ENCODE measurements around the gene ETNPPL. TPM values are rescaled to one million over a fixed set of nuclear protein-coding genes. Genes with fewer than 3 reads are reported as not detected.

The ETNPPL gene
- total RNA-seq, 1 experiment from 2014 or later = not detected

- H3K9ac ChIP-seq (ENCODE audit: low read length) = no peak overlapping the region
- H3K4me1 ChIP-seq (ENCODE audit: insufficient read depth, low read length) = no peaks in the 10 kb centered on the region
- no peaks in the 10 kb centered on the region for H4K20me1 ChIP-seq (ENCODE audit: low read length)
- H3F3A ChIP-seq (ENCODE audit: low read length, unreplicated experiment) = no peaks in the 10 kb centered on the region
- H3K79me2 ChIP-seq (ENCODE audit: low read length) = no peaks in the 10 kb centered on the region
- ChIA-PET POLR2A (ENCODE audit: unreplicated experiment) (no interaction called here), CTCF (no interaction called here)
- ATAC-seq = no peak
- no peak for DNase-seq
- peaks cover 13% of the 10 kb centered on the region for H3K27me3 ChIP-seq (ENCODE audit: low read length)
- TF ChIP-seq CTCF (conservative IDR thresholded peaks at IDR 0.05; ENCODE audit: low read depth, low read length) (no peak), EZH2 (IDR thresholded peaks at IDR 0.05; ENCODE audit: low read length, unreplicated experiment) (no peak), EZH2phosphoT487 (IDR thresholded peaks at IDR 0.05; ENCODE audit: borderline replicate concordance, low read length) (no peak)
- no peaks in the 10 kb centered on the region for H3K9me3 ChIP-seq (ENCODE audit: low read length)
- BruUV-seq (replicated peaks) = no TSS peak
- H3K27ac ChIP-seq (ENCODE audit: low read length) = no peak overlapping the region
- no peaks in the 10 kb centered on the region for H3K36me3 ChIP-seq (ENCODE audit: low read depth, low read length)
- no peaks in the 10 kb centered on the region for H3K9me2 ChIP-seq (replicated peaks; ENCODE audit: low read length)
- intact Hi-C loops (cut with micrococcal nuclease) = no loop called here
- no peak overlapping the region for H3K4me2 ChIP-seq (ENCODE audit: low read length)
- no peak overlapping the region for H3K4me3 ChIP-seq (ENCODE audit: low read length)
- no peak overlapping the region for H2AFZ ChIP-seq (ENCODE audit: low read length)
Observed at GRCh38 chr4:108777388-108777787, 14.5 kb upstream of the ETNPPL start.

- Histone ChIP-seq H2AFZ (ENCODE audit: low read length) (no peak overlapping the region), H3K9me3 (ENCODE audit: low read length) (no peaks in the 10 kb centered on the region), H3K36me3 (ENCODE audit: low read depth, low read length) (no peaks in the 10 kb centered on the region), H3K27me3 (ENCODE audit: low read length) (peaks cover 13% of the 10 kb centered on the region), H3F3A (ENCODE audit: low read length, unreplicated experiment) (no peaks in the 10 kb centered on the region), H3K9me2 (replicated peaks; ENCODE audit: low read length) (no peaks in the 10 kb centered on the region), H3K27ac (ENCODE audit: low read length) (no peak overlapping the region), H4K20me1 (ENCODE audit: low read length) (no peaks in the 10 kb centered on the region), H3K4me1 (ENCODE audit: insufficient read depth, low read length) (no peaks in the 10 kb centered on the region), H3K4me2 (ENCODE audit: low read length) (no peak overlapping the region), H3K79me2 (ENCODE audit: low read length) (no peaks in the 10 kb centered on the region), H3K9ac (ENCODE audit: low read length) (no peak overlapping the region), H3K4me3 (ENCODE audit: low read length) (no peak overlapping the region)
- intact Hi-C loops (cut with micrococcal nuclease) = no loop called here
- TF ChIP-seq CTCF (conservative IDR thresholded peaks at IDR 0.05; ENCODE audit: low read depth, low read length) = no peak
- TF ChIP-seq EZH2 (IDR thresholded peaks at IDR 0.05; ENCODE audit: low read length, unreplicated experiment) = no peak
- TF ChIP-seq EZH2phosphoT487 (IDR thresholded peaks at IDR 0.05; ENCODE audit: borderline replicate concordance, low read length) = no peak
- POLR2A ChIA-PET (ENCODE audit: unreplicated experiment) = no interaction called here
- ATAC-seq = no peak
- no TSS peak for BruUV-seq (replicated peaks)
- DNase-seq = no peak
- CTCF ChIA-PET = no interaction called here
Observed at GRCh38 chr4:108775921-108776320, 13.1 kb upstream of the ETNPPL start.

GRCh38 chr4:108774809-108775530 is 12.1 kb upstream of the ETNPPL start:
- H3K36me3 ChIP-seq (ENCODE audit: low read depth, low read length) = no peaks in the 10 kb centered on the region
- H3K9me3 ChIP-seq (ENCODE audit: low read length) = no peaks in the 10 kb centered on the region
- H3K4me2 ChIP-seq (ENCODE audit: low read length) = no peak overlapping the region
- no peaks in the 10 kb centered on the region for H3K79me2 ChIP-seq (ENCODE audit: low read length)
- no peaks in the 10 kb centered on the region for H3F3A ChIP-seq (ENCODE audit: low read length, unreplicated experiment)
- H2AFZ ChIP-seq (ENCODE audit: low read length) = no peak overlapping the region
- TF ChIP-seq EZH2 (IDR thresholded peaks at IDR 0.05; ENCODE audit: low read length, unreplicated experiment) (no peak), EZH2phosphoT487 (IDR thresholded peaks at IDR 0.05; ENCODE audit: borderline replicate concordance, low read length) (no peak), CTCF (conservative IDR thresholded peaks at IDR 0.05; ENCODE audit: low read depth, low read length) (no peak)
- no peak overlapping the region for H3K9ac ChIP-seq (ENCODE audit: low read length)
- ChIA-PET CTCF (no interaction called here), POLR2A (ENCODE audit: unreplicated experiment) (no interaction called here)
- H3K4me3 ChIP-seq (ENCODE audit: low read length) = no peak overlapping the region
- BruUV-seq (replicated peaks) = no TSS peak
- H3K9me2 ChIP-seq (replicated peaks; ENCODE audit: low read length) = no peaks in the 10 kb centered on the region
- H3K4me1 ChIP-seq (ENCODE audit: insufficient read depth, low read length) = no peaks in the 10 kb centered on the region
- H4K20me1 ChIP-seq (ENCODE audit: low read length) = no peaks in the 10 kb centered on the region
- ATAC-seq (no peak), DNase-seq (no peak)
- H3K27me3 ChIP-seq (ENCODE audit: low read length) = peaks cover 13% of the 10 kb centered on the region
- intact Hi-C loops (cut with micrococcal nuclease) = no loop called here
- no peak overlapping the region for H3K27ac ChIP-seq (ENCODE audit: low read length)
